ENCODE data around the gene RALGDS. TPM values are rescaled to one million over a fixed set of nuclear protein-coding genes. Genes with fewer than 3 reads are reported as not detected.
"Not testable (repeated sequence)": the region's sequence is repeated elsewhere in the genome, so short reads cannot be mapped to it uniquely, and the experiment has no call there.

Gene RALGDS
- total and polyA plus RNA-seq, 2 of the 4 experiments (the other 2 are of a cell fraction) = 13.1 to 36.9 TPM

GRCh38 chr9:133081957-133082644 is 38.9 kb downstream of the RALGDS start:
- H4K91ac ChIP-seq (ENCODE audit: insufficient read depth, low read depth, low read length); H3K18ac ChIP-seq (ENCODE audit: low read depth, low read length); H2BK20ac ChIP-seq (ENCODE audit: low read depth, low read length); H2BK120ac ChIP-seq (ENCODE audit: low read depth, low read length); dilution Hi-C loops (cut with HindIII; ENCODE audit: low sequenced_read_pairs, unreplicated experiment); H3K27ac ChIP-seq (ENCODE audit: insufficient read depth, low read length); H3K36me3 ChIP-seq (ENCODE audit: control insufficient read depth, insufficient read depth, low read length); H3K14ac ChIP-seq (replicated peaks; ENCODE audit: low read depth, low read length); POLR2A ChIA-PET (ENCODE audit: unreplicated experiment); H3K79me1 ChIP-seq (ENCODE audit: low read depth in 1 of 2, low read length in 2 of 2); H4K20me1 ChIP-seq (ENCODE audit: insufficient read depth, low read length); H4K5ac ChIP-seq (ENCODE audit: low read depth, low read length); in situ Hi-C loops (cut with MboI; ENCODE audit: low sequenced_read_pairs); intact Hi-C loops (cut with micrococcal nuclease); H2AK5ac ChIP-seq (ENCODE audit: low read depth, low read length); ATAC-seq (ENCODE audit: low read depth); H3K9me3 ChIP-seq (ENCODE audit: control insufficient read depth, insufficient read depth, low read length); H2AFZ ChIP-seq (replicated peaks; ENCODE audit: low read length, poor library complexity); H3K4me3 ChIP-seq (ENCODE audit: insufficient read depth, low read depth, low read length); H3K9me1 ChIP-seq (ENCODE audit: insufficient read depth, low read length); H4K8ac ChIP-seq (ENCODE audit: low read depth in 2 of 2, low read length in 2 of 2); BruUV-seq (replicated peaks); H3K4me1 ChIP-seq (ENCODE audit: control insufficient read depth, insufficient read depth, low read length); H3K9ac ChIP-seq (ENCODE audit: low read depth, low read length); H3K56ac ChIP-seq (ENCODE audit: extremely low read depth, insufficient read depth, low read length); H2BK5ac ChIP-seq (ENCODE audit: low read depth, low read length, poor library complexity, severe bottlenecking); H3K23ac ChIP-seq (ENCODE audit: low read depth, low read length); CTCF ChIA-PET; H3K4me2 ChIP-seq (ENCODE audit: low read depth, low read length); DNase-seq; H3K4ac ChIP-seq (ENCODE audit: low read depth, low read length); H2BK15ac ChIP-seq (ENCODE audit: low read depth, low read length): not testable (repeated sequence)
- peak overlapping the region; percentile 78 for H2AK9ac ChIP-seq (replicated peaks; ENCODE audit: low read depth, low read length, poor library complexity)
- peaks cover 28% of the 10 kb centered on the region for H3K27me3 ChIP-seq (ENCODE audit: control insufficient read depth, insufficient read depth, low read length)
- 54% methylated on average over 4 of the region's 12 CpGs; no CpG with 5 or more reads in 1 of the 2 experiments for WGBS, 2 experiments (ENCODE audit: extremely low coverage in 2 of 2, insufficient read length in 1 of 2)

DNA sequence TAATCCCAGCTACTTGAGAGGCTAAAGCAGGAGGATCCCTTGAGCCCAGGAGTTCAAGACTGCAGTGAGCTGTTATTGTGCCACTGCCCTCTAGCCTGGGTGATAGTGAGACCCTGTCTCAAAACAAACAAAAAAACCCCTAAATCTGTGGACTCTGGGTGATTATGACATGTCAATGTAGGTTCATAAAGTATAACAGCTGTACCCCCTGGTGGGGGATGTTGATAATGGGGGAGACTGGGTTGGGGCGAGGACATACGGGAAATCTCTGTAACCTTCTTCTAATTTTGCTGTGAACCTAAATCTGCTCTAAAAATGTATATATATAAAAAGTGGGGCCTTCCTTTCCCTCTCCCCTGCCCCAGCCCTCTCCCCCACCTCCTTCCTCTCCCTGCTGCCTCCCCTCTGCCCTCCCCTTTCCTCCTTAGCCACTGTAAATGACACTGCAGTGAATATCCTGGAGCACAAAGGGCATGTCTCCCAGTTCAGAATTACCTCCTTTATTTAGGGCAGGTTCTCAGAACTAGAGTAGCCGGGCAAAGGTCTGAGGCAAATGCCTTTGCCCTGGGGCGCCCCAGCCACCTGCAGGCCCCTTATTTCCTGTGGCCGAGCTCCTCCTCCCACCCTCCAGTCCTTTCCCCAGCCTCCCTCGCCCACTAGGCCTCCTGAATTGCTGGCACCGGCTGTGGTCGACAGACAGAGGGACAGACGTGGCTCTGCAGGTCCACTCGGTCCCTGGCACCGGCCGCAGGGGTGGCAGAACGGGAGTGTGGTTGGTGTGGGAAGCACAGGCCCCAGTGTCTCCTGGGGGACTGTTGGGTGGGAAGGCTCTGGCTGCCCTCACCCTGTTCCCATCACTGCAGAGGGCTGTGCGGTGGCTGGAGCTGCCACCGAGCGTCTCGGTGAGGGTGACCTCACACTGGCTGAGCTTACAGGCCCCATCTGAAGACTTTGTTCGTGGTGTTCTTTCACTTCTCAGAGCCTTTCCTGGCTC is 40.0 kb downstream of the RALGDS start:
- H2AFZ ChIP-seq (replicated peaks; ENCODE audit: low read length, poor library complexity); H2BK5ac ChIP-seq (ENCODE audit: low read depth, low read length, poor library complexity, severe bottlenecking); H3K4me2 ChIP-seq (ENCODE audit: low read depth, low read length); H2AK9ac ChIP-seq (replicated peaks; ENCODE audit: low read depth, low read length, poor library complexity); dilution Hi-C loops (cut with HindIII; ENCODE audit: low sequenced_read_pairs, unreplicated experiment); H3K9ac ChIP-seq (ENCODE audit: low read depth, low read length); H3K27ac ChIP-seq (ENCODE audit: insufficient read depth, low read length); intact Hi-C loops (cut with micrococcal nuclease); DNase-seq; H3K9me3 ChIP-seq (ENCODE audit: control insufficient read depth, insufficient read depth, low read length); H3K18ac ChIP-seq (ENCODE audit: low read depth, low read length); H3K4me3 ChIP-seq (ENCODE audit: insufficient read depth, low read depth, low read length); H3K56ac ChIP-seq (ENCODE audit: extremely low read depth, insufficient read depth, low read length); H3K79me1 ChIP-seq (ENCODE audit: low read depth in 1 of 2, low read length in 2 of 2); H4K20me1 ChIP-seq (ENCODE audit: insufficient read depth, low read length); H3K36me3 ChIP-seq (ENCODE audit: control insufficient read depth, insufficient read depth, low read length); H3K23ac ChIP-seq (ENCODE audit: low read depth, low read length); H3K9me1 ChIP-seq (ENCODE audit: insufficient read depth, low read length); H2BK20ac ChIP-seq (ENCODE audit: low read depth, low read length); H4K8ac ChIP-seq (ENCODE audit: low read depth in 2 of 2, low read length in 2 of 2); CTCF ChIA-PET; H2BK15ac ChIP-seq (ENCODE audit: low read depth, low read length); BruUV-seq (replicated peaks); H2BK120ac ChIP-seq (ENCODE audit: low read depth, low read length); H4K91ac ChIP-seq (ENCODE audit: insufficient read depth, low read depth, low read length); POLR2A ChIA-PET (ENCODE audit: unreplicated experiment); H2AK5ac ChIP-seq (ENCODE audit: low read depth, low read length); H3K4me1 ChIP-seq (ENCODE audit: control insufficient read depth, insufficient read depth, low read length); in situ Hi-C loops (cut with MboI; ENCODE audit: low sequenced_read_pairs); ATAC-seq (ENCODE audit: low read depth); H3K14ac ChIP-seq (replicated peaks; ENCODE audit: low read depth, low read length); H3K4ac ChIP-seq (ENCODE audit: low read depth, low read length); H4K5ac ChIP-seq (ENCODE audit: low read depth, low read length): not testable (repeated sequence)
- 100% methylated on average over 1 of the region's 18 CpGs; no CpG with 5 or more reads in 1 of the 2 experiments for WGBS, 2 experiments (ENCODE audit: extremely low coverage in 2 of 2, insufficient read length in 1 of 2)
- H3K27me3 ChIP-seq (ENCODE audit: control insufficient read depth, insufficient read depth, low read length) = peaks cover 28% of the 10 kb centered on the region

Data from IMR-90 (cell line).